HCT116 (cell line): Measurements from ENCODE around the gene LIMK2. TPM values are rescaled to one million over a fixed set of nuclear protein-coding genes. Genes with fewer than 3 reads are reported as not detected.

Experiments
- ATAC-seq: fragments of 200-7000 bp; cut with Tn5 transposase; 2 replicates; pipeline ENCODE4 v1.9.1; 2020; ENCODE audit warnings: mild to moderate bottlenecking, moderate library complexity
- BruUV-seq: library from RNA; stranded (reverse); fragments of 400-500 nt; replicated peaks from 2 replicates; lab custom pipeline; 2021; lab: Mats Ljungman, UMichigan
- CTCF ChIA-PET: fragments of 300-600 bp; sonication (Branson Sonifier 250); formaldehyde crosslinking; loops from one replicate; lab custom pipeline; 2021; ENCODE audit warnings: antibody characterized with exemption; lab: Charles Lee
- POLR2A ChIA-PET: fragments of 300-600, 350-600 bp; sonication (Branson Sonifier 250); formaldehyde crosslinking; loops from one replicate; lab custom pipeline; 2021; ENCODE audit warnings: antibody characterized with exemption; lab: Charles Lee
- RAD21 ChIA-PET, 2 experiments: fragments of 300-600 bp; sonication (Branson Sonifier 250); formaldehyde crosslinking; loops; one replicate each; lab custom pipeline; 2023; ENCODE audit warnings: low total read pairs in 2 of 2; ENCODE audit not compliant: uncharacterized antibody in 2 of 2, unreplicated experiment in 2 of 2, low non-redundant PET in 1 of 2; lab: Charles Lee
- DNase-seq: peaks from one replicate; pipeline ENCODE4 v3.0.0-alpha.2; 2010; ENCODE audit warnings: low read depth, low spot score
- H2AFZ ChIP-seq: fragments of 200-600 bp; shearing (Covaris generic), sonication (generic); 2 replicates; pipeline ENCODE4 v1.6.1; 2017; ENCODE audit warnings: low read depth, mixed run types, mixed read lengths, antibody characterized with exemption, low read length; ENCODE audit not compliant: poor library complexity, severe bottlenecking
- H3K27ac ChIP-seq: 2 replicates; pipeline ENCODE4 v1.5.1; 2012; ENCODE audit warnings: low read depth, low read length
- H3K27me3 ChIP-seq: fragments of 200-600 bp; sonication (generic); 2 replicates; pipeline ENCODE4 v1.6.1; 2016; ENCODE audit warnings: mixed run types, low read length, mixed read lengths; ENCODE audit not compliant: insufficient read depth
- H3K36me3 ChIP-seq, 2 experiments: fragments of 200-500 bp in 1 of 2; fragments of 200-600 bp in 1 of 2; sonication (Bioruptor generic) in 1 of 2; sonication (generic) in 1 of 2; 2 replicates each; pipeline versions ENCODE4 v1.5.1 to v1.6.1; 2014 to 2016; ENCODE audit warnings: low read length in 2 of 2, inconsistent platforms in 1 of 2, mixed read lengths in 1 of 2, mixed run types in 1 of 2; ENCODE audit not compliant: insufficient read depth in 2 of 2, control insufficient read depth in 1 of 2
- H3K4me1 ChIP-seq, 2 experiments: fragments of 200-600 bp in 1 of 2; sonication (generic) in 1 of 2; 2 replicates each; pipeline versions ENCODE4 v1.5.1 to v1.6.1; 2012 to 2017; ENCODE audit warnings: low read length in 2 of 2, inconsistent platforms in 1 of 2, mild to moderate bottlenecking in 1 of 2, mixed read lengths in 1 of 2, mixed run types in 1 of 2, moderate library complexity in 1 of 2; ENCODE audit not compliant: insufficient read depth in 2 of 2, control insufficient read depth in 1 of 2
- H3K4me2 ChIP-seq: fragments of 200-600 bp; sonication (generic); 2 replicates; pipeline ENCODE4 v1.6.1; 2017; ENCODE audit warnings: mixed run types, low read length, mixed read lengths
- H3K4me3 ChIP-seq, 2 experiments: fragments of 200-600 bp in 1 of 2; sonication (generic) in 1 of 2; replicated peaks in 1 of 2; 2 replicates each; pipeline ENCODE4 v1.5.1; 2011 to 2016; ENCODE audit warnings: low read length in 2 of 2, control low read depth in 1 of 2, low read depth in 1 of 2, mild to moderate bottlenecking in 1 of 2, mixed read lengths in 1 of 2, mixed run types in 1 of 2
- H3K79me2 ChIP-seq: fragments of 200-600 bp; sonication (generic); 2 replicates; pipeline ENCODE4 v1.6.1; 2017; ENCODE audit warnings: mild to moderate bottlenecking, mixed run types, low read length, moderate library complexity, mixed read lengths; ENCODE audit not compliant: insufficient read depth
- H3K9ac ChIP-seq: fragments of 200-600 bp; sonication (generic); 2 replicates; pipeline ENCODE4 v1.6.1; 2016; ENCODE audit warnings: low read length, mixed read lengths
- H3K9me2 ChIP-seq: fragments of 200-600 bp; sonication (generic), shearing (Covaris generic); 2 replicates; pipeline ENCODE4 v1.6.1; 2017; ENCODE audit warnings: mixed run types, mild to moderate bottlenecking, moderate library complexity; ENCODE audit not compliant: insufficient read depth
- H3K9me3 ChIP-seq, 2 experiments: fragments of 200-500 bp in 1 of 2; fragments of 200-600 bp in 1 of 2; sonication (Bioruptor generic) in 1 of 2; sonication (generic) in 1 of 2; 2 replicates each; pipeline ENCODE4 v1.6.1; 2014 to 2017; ENCODE audit warnings: low read length in 2 of 2, mixed read lengths in 2 of 2, inconsistent platforms in 1 of 2, low read depth in 1 of 2, mild to moderate bottlenecking in 1 of 2, mixed run types in 1 of 2, moderate library complexity in 1 of 2; ENCODE audit not compliant: control insufficient read depth in 1 of 2, insufficient read depth in 1 of 2
- H4K20me1 ChIP-seq: fragments of 200-600 bp; sonication (generic), shearing (Covaris generic); 2 replicates; pipeline ENCODE4 v1.6.1; 2017; ENCODE audit warnings: mixed run types, mild to moderate bottlenecking, moderate library complexity; ENCODE audit not compliant: insufficient read depth
- ATF3 ChIP-seq: IDR thresholded peaks from 2 replicates; pipeline ENCODE4 v1.6.1; 2012
- CEBPB ChIP-seq: IDR thresholded peaks from 2 replicates; pipeline ENCODE4 v1.6.1; 2012; ENCODE audit warnings: low read depth
- CTCF ChIP-seq, 3 experiments: fragments of 200-600 bp in 1 of 3; sonication (generic) in 1 of 3; IDR thresholded peaks in 2 of 3; conservative IDR thresholded peaks in 1 of 3; 2 replicates each; pipeline ENCODE4 v1.5.1; 2012 to 2017; ENCODE audit warnings: low read depth in 2 of 3, low read length in 2 of 3, antibody characterized with exemption in 1 of 3, borderline replicate concordance in 1 of 3, control low read depth in 1 of 3, mild to moderate bottlenecking in 1 of 3, mixed read lengths in 1 of 3, mixed run types in 1 of 3, moderate library complexity in 1 of 3; ENCODE audit not compliant: insufficient read depth in 1 of 3
- ELF1 ChIP-seq: IDR thresholded peaks from 2 replicates; pipeline ENCODE4 v1.6.1; 2012; ENCODE audit warnings: low read depth, borderline replicate concordance
- EZH2 ChIP-seq: fragments of 200-600 bp; sonication (generic); IDR thresholded peaks from 2 replicates; pipeline ENCODE4 v1.6.1; 2017; ENCODE audit warnings: antibody characterized with exemption, mixed run types
- JUND ChIP-seq: IDR thresholded peaks from 2 replicates; pipeline ENCODE4 v1.6.1; 2012
- POLR2AphosphoS5 ChIP-seq: IDR thresholded peaks from 2 replicates; pipeline ENCODE4 v1.6.1; 2011; ENCODE audit warnings: mild to moderate bottlenecking, low read depth, low read length, moderate library complexity
- RAD21 ChIP-seq: IDR thresholded peaks from 2 replicates; pipeline ENCODE4 v1.6.1; 2012; ENCODE audit warnings: low read depth, mild to moderate bottlenecking
- SIN3A ChIP-seq: IDR thresholded peaks from 2 replicates; pipeline ENCODE4 v1.6.1; 2012; ENCODE audit warnings: low read depth
- SRF ChIP-seq: IDR thresholded peaks from 2 replicates; pipeline ENCODE4 v1.6.1; 2012; ENCODE audit warnings: low read depth
- TCF7L2 ChIP-seq: IDR thresholded peaks from 2 replicates; pipeline ENCODE4 v1.7.0; 2011; ENCODE audit warnings: borderline replicate concordance, inconsistent platforms; ENCODE audit not compliant: insufficient read depth, insufficient read length; ENCODE audit errors: extremely low read depth
- ZNF274 ChIP-seq: fragments of 200-500 bp; sonication (Bioruptor generic); IDR thresholded peaks from 2 replicates; pipeline ENCODE4 v1.6.1; 2014; ENCODE audit warnings: mild to moderate bottlenecking, low read depth, low read length, inconsistent platforms
- intact Hi-C: fragments of 100-400 bp; cut with micrococcal nuclease; formaldehyde crosslinking; loops from 2 replicates; pipeline ENCODE4 v1.10.0; 2022
- total RNA-seq: library from RNA; stranded (reverse); gene quantifications from one replicate; pipeline ENCODE4 v1.2.1, GENCODE V29; 2021; ENCODE audit not compliant: unreplicated experiment

Gene LIMK2
- total RNA-seq, 1 experiment from 2014 or later, result 21.9 TPM

GRCh38 chr22:31218565-31219262, 6.6 kb downstream of the LIMK2 start:
- no peaks in the 10 kb centered on the region for H3K9me3 ChIP-seq
- no peak overlapping the region for H3K4me2 ChIP-seq
- TF ChIP-seq ELF1 (no peak), ZNF274 (no peak), RAD21 (no peak), JUND (no peak), ATF3 (no peak), EZH2 (no peak), SIN3A (no peak), SRF (no peak), CTCF (IDR thresholded peaks at IDR 0.05 in 2 of 3, conservative IDR thresholded peaks at IDR 0.05 in 1 of 3; ENCODE audit: borderline replicate concordance in 1 of 3, insufficient read depth in 1 of 3, low read depth in 2 of 3, low read length in 2 of 3) (no peak), POLR2AphosphoS5 (no peak), CEBPB (no peak), TCF7L2 (no peak)
- no peak overlapping the region for H2AFZ ChIP-seq
- no peaks in the 10 kb centered on the region for H3K9me2 ChIP-seq
- H3K79me2 ChIP-seq, result peaks cover 74% of the 10 kb centered on the region
- ATAC-seq, result no peak
- ChIA-PET CTCF (interaction anchor here (0.6 kb wide), 1 partner anchor 73 kb away, joined by 3 read pairs; the partner anchor contains the start of gene PIK3IP1), RAD21 (no interaction called here), POLR2A (interaction anchor here (0.6 kb wide), 1 partner anchor 10 kb away, joined by 3 read pairs; no protein-coding TSS in a partner anchor)
- peaks cover 0 to 7% of the 10 kb centered on the region in 2 experiments; a peak in 1 of 4 replicates for H3K4me1 ChIP-seq
- no peaks in the 10 kb centered on the region for H4K20me1 ChIP-seq
- no peak for DNase-seq
- H3K4me3 ChIP-seq, result no peak overlapping the region
- no peak overlapping the region for H3K27ac ChIP-seq
- no peak overlapping the region for H3K9ac ChIP-seq
- BruUV-seq, result no TSS peak
- no peaks in the 10 kb centered on the region for H3K27me3 ChIP-seq
- H3K36me3 ChIP-seq, result no peaks in the 10 kb centered on the region
- intact Hi-C loops, result no loop called here
